GM21723 (cell line): ENCODE results near the gene UCP3.

Experiments used
- ATAC-seq: cut with Tn5 transposase; IDR thresholded peaks from one replicate; pipeline ENCODE4 v1.9.1; 2021; ENCODE audit warnings: mild to moderate bottlenecking, moderate library complexity; ENCODE audit not compliant: unreplicated experiment

UCP3 gene

DNA sequence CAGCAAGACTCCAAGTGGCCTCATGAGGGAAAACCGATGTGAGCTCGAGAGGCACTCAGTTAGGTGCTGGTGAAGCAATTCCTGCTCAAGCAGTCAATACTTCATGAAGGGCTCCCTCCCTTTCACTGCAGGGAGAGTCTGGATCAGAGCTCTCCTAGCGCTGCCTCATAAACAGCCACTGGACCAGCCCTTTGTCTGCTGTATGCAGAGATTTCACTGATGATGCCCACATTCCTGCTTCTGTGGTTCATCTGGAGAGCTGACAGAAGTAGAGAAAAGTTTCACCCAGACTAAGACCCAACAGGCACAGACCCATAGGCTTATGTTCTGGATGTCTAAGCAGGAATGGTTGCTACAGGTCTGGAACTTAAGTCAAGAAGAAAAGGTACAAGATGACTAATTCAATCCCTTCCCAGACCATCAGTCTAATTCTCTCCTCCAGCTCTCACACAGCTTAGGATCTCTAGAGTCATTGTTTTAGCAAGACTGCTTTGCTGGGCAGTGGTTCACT lies 30.3 kb downstream of the UCP3 start:
- ATAC-seq, result no peak

DNA sequence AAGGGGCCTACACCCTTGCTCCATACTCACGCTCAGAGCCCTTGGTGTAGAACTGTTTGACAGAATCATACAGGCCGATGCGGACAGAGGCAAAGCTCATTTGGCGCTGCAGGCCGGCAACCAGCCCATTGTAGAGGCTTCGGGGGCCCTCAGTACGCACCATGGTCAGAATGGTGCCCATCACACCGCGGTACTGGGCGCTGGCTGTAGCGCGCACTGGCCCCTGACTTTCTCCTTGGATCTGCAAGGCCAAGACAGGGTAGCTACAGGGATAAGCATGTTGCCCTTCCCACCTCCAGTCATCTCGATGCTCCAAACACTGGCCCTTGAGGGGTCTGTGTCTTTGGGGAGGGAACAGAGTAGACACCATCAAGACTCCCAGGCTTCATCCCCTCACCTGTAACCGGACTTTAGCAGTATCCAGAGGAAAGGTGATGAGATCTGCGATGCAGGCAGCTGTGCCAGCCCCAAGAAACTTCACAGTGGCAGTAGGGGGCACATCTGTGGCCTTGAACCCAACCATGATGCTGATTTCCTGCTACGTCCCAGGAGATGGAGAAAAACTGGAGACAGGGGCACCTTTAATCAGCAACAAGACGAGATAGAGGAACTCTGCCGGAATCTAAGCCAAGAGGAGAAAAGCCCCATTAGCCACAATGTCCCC lies 30.9 kb downstream of the UCP3 start:
- ATAC-seq, result no peak

DNA sequence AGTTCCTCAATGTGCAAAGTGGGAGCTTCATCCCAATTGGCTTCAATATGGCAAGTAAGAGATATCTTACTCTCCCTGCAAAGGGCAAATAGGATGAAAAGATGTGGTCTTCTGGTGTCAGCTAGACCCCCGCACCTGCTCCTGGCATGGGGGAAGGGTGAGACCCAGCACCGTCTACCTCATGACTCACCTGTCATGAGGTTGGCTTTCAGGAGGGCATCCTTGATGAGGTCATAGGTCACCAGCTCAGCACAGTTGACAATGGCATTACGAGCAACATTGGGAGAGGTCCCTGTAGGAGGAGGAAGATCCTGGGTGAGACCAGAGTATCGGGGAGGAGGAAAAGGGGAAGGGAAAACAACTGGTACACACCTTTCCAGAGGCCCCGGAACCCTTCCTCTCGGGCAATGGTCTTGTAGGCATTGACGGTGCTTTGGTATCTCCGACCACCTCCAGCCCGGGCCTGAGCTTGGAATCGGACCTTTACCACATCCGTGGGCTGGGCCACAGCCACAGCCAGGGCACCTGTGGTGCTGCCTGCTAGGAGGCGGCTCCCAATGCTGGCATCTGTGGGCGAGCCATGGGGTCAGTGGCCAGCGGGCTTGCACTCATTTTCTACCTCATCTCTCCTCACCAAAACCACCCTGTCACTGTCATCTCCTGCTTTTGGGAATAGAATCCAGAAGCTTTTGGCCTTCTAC lies 32.3 kb downstream of the UCP3 start:
- ATAC-seq, result no peak

DNA sequence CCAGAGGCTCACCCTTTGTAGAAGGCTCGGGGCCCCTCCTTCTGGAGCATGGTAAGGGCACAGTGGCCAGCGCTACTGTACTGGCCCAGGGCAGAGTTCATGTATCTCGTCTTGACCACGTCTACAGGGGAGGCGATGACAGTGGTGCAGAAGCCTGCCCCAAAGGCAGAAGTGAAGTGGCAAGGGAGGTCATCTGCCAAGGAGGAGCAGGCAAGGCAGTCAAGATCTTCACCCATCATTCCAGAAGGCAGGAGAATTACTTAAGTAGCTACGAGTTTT lies 33.5 kb downstream of the UCP3 start:
- no peak for ATAC-seq

DNA sequence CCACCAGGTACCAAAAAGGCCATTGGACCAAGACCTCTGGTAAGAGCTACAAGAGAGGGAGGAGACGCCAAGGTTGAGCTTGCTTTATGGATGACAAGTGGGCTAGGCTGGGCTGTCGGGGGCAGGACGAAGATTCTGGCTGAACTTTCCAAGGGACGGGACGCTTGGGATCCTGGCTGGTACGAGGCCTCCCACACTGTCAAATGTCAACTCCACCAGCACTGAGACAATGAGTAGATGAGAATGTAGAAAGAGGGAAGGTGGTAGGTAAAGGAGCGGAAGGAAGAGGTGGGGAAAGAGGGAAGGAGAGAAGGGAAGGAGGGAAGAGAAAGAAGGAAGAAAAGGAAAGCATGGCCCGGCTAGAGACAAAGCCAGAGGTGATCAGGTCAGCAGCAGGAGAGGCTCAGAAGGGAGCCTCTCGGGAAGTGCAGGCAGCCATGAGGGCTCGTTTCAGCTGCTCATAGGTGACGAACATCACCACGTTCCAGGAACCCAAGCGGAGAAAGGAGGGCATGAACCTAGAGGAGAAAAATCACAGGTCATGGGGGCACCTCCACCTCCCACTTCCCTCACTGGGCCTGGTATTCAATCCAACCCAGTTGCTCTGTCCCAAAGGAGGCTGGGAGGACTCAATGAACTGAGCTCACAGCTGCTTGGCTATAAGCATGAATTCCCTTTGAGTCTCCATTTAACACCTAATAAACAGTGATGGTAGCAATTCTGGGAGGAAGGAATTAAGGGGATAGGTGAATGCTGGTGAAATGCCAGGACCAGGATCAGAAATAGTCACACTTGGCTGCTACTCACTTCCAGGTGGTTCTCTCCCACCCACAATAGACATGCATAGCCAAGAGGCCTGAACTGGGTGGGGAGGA lies 34.0 kb downstream of the UCP3 start:
- ATAC-seq, result no peak

DNA sequence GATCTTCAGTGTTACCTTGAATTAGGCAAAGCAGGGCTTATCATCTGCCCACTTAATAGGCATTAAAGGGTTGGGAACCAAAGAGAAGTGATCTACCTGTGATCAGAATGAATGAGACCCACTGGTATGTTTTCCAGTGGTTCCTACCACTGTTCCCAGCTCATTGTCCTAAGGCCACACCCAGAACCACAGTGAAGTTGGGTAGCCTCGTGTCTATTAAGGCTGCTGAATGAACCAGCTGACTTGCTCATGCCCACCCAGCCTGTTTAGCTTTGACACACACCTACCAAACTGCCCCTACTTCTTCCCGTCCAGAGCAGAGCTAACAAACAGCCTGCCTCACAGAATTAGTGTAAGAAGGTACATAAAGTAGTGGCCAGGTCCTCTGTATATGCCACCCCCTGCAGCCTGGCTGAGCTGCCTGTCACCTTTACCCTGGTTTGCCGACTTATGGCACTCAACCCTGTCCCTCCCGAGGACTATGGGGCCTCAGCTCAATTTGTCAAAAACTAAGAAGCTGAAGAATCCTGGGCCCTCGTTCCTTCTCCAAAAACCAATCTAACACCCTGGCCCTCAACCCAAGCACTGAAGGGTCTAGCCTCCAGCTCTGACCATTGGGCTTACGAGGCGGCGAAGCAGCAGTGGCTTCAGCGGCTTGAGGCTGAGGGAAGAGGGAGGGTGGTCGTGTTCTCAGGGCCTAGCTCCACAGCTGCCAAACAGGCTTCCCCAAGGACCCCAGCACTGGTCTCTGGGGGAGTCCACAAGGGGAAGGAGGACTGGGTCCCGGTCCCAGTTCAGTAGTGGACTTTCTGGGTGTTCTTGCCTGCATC lies 36.0 kb downstream of the UCP3 start:
- no peak for ATAC-seq

DNA sequence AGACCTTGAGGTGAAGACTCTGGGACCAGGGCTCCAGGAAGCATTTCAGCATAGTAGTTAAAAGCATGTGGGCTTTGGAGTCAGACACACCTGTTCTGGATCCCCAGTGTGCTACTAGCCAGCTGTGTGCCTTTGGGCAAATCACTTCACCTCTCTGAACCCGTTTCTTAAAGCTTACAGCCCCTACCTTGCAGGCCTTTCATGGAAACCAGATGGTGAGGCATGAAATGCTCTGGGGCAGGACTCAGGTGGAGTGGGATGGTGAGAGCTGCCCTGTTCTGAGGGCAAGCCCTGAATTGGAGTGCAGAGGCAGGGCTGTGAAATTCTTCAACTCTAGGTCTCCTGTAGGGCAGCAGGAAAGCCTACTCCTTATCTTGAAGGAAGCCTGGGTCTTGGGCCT lies 36.7 kb downstream of the UCP3 start:
- no peak for ATAC-seq

DNA sequence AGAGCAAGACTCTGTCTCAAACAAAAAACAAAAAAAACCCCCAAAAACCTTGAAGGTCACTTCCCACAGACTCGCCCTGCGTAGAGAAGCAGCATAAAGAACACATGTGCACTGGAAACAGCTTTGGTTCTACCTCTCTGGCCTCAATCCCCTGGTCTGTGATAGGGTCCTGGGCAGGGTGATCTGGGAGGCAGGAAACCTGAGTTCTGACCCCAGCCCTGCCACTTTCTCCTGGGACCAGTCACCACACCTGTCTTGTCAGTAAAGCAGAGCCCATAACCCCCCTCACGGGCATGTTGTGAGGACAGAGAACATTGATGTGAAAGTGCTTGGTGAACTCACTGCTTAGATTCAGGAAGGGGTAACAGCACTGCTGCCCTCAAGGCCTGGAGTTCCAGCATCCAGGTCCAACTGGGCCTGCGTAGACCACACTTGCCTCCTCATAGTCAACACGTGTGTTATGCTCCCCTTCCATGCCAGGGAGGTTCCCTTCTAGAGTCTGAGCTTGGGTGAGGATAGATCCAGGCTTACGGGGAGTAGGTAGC lies 37.6 kb downstream of the UCP3 start:
- no peak for ATAC-seq

DNA sequence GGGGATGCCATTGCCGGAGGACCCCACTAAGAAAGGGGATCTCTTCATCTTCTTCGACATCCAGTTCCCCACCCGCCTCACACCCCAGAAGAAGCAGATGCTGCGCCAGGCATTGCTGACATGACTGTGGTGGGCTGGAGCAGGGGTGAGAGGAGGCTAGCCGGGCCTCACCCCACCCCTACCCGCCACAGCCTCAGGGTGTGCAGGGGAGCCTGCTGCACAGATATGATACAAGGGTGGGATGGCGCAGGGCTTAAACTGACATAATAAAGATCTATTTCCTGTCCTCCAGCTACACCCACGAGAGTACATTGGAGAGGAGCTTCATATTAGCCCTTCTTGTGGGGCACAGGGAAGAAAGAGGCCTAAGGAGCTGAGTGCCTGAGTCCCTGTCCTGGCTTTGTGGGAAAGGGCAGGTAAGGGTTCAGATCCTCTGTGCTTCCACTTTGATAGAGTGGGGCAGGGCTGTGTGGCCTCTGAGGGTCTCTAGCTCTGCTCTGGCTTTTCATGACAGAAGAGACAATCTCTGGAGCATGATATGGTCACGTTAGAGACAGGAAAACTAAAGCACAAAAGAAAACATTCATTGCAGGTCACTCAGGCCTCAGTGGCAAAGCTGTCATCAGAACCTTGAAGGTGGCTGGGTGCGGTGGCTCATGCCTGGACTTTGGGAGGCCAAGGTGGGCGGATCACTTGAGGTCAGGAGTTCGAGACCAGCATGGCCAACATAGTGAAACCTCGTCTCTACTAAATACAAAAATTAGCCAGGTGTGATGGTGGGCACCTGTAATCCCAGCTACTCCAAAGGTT lies 38.7 kb downstream of the UCP3 start:
- no peak for ATAC-seq

DNA sequence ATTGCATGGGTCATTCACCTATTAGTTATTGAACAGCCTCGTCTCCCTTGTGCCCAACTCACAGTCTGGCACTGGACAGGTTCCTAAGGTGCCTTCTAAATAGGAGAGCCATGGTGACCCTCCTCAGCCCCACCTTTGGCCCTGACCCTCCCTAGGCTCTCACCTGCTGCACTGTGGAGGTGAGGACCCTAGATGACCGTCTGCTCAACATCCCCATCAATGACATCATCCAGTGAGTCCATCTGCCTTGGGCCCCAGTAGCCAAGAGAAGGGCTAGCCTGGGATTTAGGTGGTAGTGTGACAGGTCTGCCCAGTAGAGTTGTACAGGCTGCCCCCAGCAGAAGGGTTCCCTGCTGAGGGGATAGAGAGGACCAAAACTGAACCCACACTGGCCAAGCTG lies 39.8 kb downstream of the UCP3 start:
- no peak for ATAC-seq

DNA sequence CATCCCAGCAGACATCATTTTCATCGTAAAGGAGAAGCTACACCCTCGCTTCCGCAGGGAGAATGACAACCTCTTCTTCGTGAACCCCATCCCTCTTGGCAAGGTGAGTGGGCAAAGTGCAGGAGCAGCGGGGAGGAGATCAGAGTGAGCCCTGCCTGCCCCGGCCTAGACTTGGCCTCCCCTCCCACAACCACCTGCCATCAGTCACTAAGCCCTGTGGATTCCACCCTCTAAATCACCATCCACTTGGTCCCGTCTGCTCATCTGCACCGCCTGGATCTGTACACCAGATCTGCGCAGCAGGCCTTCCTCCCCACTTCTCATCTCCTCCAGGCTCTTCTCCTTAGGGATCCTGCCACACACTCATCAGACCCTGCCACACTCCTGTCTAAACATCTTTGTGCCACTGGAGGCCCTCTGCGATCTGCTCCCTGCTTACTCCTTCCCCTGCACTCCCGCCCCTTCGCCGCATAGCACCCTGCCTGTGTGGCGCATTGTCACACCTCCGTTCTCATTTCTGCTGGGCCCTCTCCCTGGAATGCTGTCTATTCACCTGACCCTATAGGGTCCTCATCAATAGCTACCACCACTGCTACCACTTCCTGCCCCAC lies 40.4 kb downstream of the UCP3 start:
- no peak for ATAC-seq

DNA sequence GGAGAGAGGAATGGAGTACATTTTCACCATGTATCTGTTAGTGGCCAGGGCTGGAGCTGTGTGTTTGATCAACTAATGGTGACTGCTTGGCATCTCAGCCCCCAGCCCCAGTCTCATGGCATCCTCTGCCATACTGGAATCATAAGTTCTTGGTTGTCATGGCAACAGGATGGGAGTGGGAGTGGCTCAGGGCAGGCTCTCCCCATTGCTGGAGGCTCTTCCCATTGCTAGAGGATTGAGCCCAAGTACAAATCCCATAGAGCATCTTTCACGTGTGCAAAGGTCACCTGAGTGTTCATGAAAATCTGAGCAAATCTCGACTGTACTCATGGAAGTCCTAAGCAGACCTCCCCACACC lies 43.1 kb downstream of the UCP3 start:
- ATAC-seq, result no peak

DNA sequence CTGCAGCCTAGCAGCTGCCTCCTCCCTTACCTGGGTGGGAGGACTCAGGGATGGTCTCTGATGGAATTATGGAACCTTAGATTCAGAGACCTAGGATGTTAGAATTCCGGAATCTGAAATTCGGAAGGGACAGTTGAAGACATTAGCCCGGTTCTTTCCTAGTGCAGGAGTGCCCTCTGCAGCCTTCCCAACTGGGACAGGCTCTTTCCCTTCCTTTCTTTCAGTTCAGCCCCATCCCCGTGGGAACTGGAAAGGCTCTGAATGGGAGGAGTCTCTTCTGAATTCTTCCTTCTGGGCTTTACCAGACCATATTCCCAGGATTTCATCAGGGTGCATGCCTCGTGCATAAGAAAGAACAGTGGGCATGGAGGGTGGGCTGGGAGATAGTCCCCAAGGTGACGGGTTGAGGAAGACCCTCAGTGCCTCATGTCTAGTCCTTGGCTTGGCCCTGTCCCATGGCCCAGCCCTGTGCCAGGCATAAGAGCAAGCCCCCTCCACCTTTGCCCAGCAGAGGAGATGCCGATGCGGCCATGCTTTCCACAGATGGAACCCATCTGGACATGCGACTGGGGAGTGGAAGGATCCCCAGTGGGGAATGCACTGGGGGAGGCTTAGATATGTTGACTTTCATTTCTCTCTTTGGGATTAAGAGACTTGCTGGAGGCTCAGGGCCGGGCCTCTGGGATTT lies 43.7 kb downstream of the UCP3 start:
- no peak for ATAC-seq

DNA sequence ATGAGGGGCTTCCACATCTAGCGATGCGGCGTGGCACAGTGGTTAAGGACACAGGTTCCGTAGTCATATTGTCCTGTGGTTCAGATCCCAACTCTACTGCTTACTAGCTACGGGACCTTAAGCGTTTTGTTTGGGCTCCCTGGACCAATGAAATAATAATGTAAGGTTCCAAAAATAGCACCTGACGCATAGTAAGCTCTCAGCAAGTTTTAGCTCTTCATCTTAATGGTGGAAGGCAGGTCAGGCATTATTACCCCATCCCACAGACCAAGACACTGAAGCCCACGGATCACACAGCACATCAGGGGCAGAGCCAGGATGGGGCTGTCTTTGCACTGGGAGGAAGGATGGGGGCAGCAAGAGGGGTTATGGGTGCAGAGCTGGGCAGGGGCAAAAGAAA lies 45.0 kb downstream of the UCP3 start:
- ATAC-seq, result no peak

DNA sequence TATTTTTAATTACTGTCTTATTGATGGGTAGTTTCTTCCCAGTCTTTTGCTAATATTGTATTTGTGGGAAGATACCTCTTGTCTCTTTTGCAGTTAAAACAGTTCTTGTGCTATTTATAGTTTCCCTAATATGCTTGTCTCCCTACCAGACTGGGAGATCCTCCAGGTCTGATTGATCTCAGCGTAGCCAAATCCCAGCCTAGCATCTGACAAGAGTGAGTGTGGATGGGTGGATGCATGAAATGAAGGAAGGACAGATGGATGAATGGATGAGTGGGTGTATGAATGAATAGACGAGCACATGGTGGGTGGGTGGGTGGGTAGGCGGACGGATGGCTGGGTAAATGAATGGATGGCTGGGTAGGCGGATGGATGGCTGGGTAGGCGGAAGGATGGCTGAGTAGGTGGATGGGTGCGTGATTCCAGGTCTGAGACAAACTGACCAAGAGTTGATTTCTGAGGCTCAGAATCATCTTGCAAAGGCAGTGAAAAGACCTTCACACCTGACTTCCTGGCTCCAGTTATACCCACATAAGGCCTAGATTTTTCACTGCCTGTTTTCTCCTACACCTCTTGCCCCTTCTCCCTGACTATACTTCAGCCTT lies 46.7 kb downstream of the UCP3 start:
- ATAC-seq, result no peak

DNA sequence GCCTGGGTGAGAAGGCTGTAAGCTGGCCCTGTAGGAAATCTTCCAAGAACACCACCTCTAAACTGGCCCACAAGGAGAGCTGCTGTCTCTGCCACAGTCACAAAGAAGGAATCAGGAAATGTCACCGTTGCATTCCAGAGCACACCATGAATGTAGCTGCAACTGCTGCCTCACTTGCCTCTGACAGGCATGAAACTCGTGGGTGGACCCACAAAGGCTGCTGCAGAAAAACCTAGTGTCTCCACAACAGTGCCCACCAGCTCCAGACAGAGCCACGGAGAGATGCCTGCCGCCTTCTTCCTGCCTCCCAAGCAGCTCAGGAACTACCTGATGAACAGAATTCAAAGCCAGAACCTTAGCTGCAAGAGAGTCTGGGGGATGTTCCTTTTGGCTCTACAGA lies 47.6 kb downstream of the UCP3 start:
- ATAC-seq, result no peak

DNA sequence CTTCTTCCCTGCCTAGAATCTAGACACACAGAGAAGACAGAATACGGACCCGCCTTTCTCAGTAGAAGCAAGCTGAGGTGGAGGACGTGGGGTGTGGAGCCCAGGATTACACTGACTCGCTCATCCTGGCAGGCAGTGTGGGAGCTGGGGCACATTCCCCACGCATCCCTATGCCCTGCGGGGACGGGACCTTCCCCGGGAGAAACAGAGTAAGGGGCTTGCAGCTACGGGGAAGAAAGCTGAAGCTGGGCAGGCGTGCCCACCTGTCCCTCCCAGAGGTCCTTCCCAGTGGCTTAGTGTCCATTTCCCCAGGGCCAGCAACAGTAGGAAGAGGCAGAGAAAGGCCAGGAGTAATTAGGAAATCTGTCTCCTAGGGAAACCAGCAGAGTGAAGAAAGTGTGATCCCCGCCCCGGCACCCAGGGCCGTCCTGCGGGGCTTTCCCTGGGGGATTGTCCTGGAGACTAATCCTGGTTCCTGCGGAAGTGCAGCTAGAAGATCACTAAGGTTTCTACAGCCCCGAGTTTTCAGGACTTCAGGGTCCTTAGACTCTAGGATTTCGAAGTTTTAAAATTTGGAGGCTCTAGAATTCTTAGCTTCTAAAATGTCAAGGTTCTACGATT lies 50.3 kb downstream of the UCP3 start:
- no peak for ATAC-seq

DNA sequence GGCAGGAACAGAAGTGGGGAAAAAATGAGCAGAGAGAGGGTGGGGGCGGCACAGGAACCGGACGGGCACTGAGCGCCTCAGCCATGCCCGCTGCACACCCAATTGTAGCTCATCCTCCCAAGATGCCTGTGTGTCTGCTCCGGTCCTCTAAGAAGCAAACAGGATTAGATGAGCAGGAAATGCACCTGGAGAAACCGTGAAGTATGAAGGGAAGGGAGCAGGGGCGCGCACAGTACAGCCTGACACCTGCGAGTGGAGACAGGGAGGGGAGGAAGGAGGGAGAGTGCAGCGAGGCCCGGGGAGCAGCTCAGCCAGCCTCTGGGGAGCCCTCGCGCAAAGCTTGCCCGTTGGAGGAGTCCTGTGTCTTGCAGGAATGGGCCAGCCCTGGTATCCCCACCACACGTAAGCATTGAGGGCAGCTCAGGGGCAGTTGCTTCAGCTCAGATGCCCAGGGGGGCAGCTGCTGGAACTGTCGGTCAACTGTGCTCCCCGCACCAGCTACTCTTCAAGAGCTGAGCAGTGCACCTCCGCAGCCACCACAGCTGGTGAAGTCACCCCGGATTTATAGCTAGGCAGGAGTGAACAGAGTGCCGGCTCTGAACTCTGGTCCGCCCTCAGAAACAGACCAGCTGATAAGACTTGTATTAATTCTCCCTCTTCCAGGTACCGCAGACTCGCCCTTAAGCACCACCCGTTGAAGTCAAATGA lies 51.1 kb downstream of the UCP3 start:
- ATAC-seq, result no peak
